IMR-90 (cell line): ENCODE data around the gene PIK3IP1. TPM values are rescaled to one million over a fixed set of nuclear protein-coding genes. Genes with fewer than 3 reads are reported as not detected.

ENCODE experiments used
- ATAC-seq: fragments of 200-7000 bp; cut with Tn5 transposase; 2 replicates; pipeline ENCODE4 v1.9.1; 2020; ENCODE audit warnings: low read depth, mild to moderate bottlenecking, moderate library complexity
- BruUV-seq: library from RNA; stranded (reverse); fragments of 400-500 nt; replicated peaks from 2 replicates; lab custom pipeline; 2021; lab: Mats Ljungman, UMichigan
- CTCF ChIA-PET: fragments of 300-600 bp; formaldehyde crosslinking; extraction: SDS; loops from one replicate; lab custom pipeline; 2021; ENCODE audit warnings: antibody characterized with exemption; lab: Yijun Ruan, JAX
- POLR2A ChIA-PET: fragments of 300-600 bp; sonication (Branson Sonifier 250); formaldehyde crosslinking; loops from one replicate; lab custom pipeline; 2022; ENCODE audit warnings: antibody characterized with exemption; ENCODE audit not compliant: unreplicated experiment; lab: Charles Lee
- DNase-seq: peaks from one replicate; pipeline ENCODE4 v3.0.0; 2013
- H2AFZ ChIP-seq: replicated peaks from 2 replicates; pipeline ENCODE3; 2013; ENCODE audit warnings: low read length, mild to moderate bottlenecking; ENCODE audit not compliant: poor library complexity
- H2AK5ac ChIP-seq: 2 replicates; pipeline ENCODE4 v1.6.1; 2013; ENCODE audit warnings: low read depth, low read length, inconsistent platforms
- H2AK9ac ChIP-seq: replicated peaks from 2 replicates; pipeline ENCODE3; 2013; ENCODE audit warnings: mild to moderate bottlenecking, low read depth, low read length, moderate library complexity; ENCODE audit not compliant: poor library complexity
- H2BK120ac ChIP-seq: 2 replicates; pipeline ENCODE4 v1.6.1; 2013; ENCODE audit warnings: low read depth, low read length, inconsistent platforms
- H2BK15ac ChIP-seq: 3 replicates; pipeline ENCODE4 v1.6.1; 2013; ENCODE audit warnings: low read depth, low read length, inconsistent platforms
- H2BK20ac ChIP-seq: 2 replicates; pipeline ENCODE4 v1.6.1; 2013; ENCODE audit warnings: low read depth, mild to moderate bottlenecking, inconsistent platforms, low read length, moderate library complexity
- H2BK5ac ChIP-seq: 2 replicates; pipeline ENCODE4 v1.6.1; 2013; ENCODE audit warnings: mild to moderate bottlenecking, low read depth, low read length, inconsistent platforms; ENCODE audit not compliant: poor library complexity, severe bottlenecking
- H3K14ac ChIP-seq: replicated peaks from 2 replicates; pipeline ENCODE4 v1.6.1; 2013; ENCODE audit warnings: low read depth, low read length, inconsistent platforms
- H3K18ac ChIP-seq: 2 replicates; pipeline ENCODE4 v1.6.1; 2013; ENCODE audit warnings: low read depth, low read length, control low read depth
- H3K23ac ChIP-seq: 2 replicates; pipeline ENCODE4 v1.6.1; 2013; ENCODE audit warnings: low read depth, low read length, inconsistent platforms
- H3K27ac ChIP-seq: 2 replicates; pipeline ENCODE4 v1.5.1; 2013; ENCODE audit warnings: mild to moderate bottlenecking, control low read depth, low read length; ENCODE audit not compliant: insufficient read depth
- H3K27me3 ChIP-seq: 2 replicates; pipeline ENCODE4 v1.6.1; 2013; ENCODE audit warnings: low read length; ENCODE audit not compliant: control insufficient read depth, insufficient read depth
- H3K36me3 ChIP-seq: 2 replicates; pipeline ENCODE4 v1.6.1; 2013; ENCODE audit warnings: low read length, mixed read lengths; ENCODE audit not compliant: control insufficient read depth, insufficient read depth
- H3K4ac ChIP-seq: 2 replicates; pipeline ENCODE4 v1.6.1; 2013; ENCODE audit warnings: low read depth, low read length, inconsistent platforms
- H3K4me1 ChIP-seq: 2 replicates; pipeline ENCODE4 v1.6.1; 2013; ENCODE audit warnings: low read length, mixed read lengths; ENCODE audit not compliant: control insufficient read depth, insufficient read depth
- H3K4me2 ChIP-seq: 2 replicates; pipeline ENCODE4 v1.6.1; 2013; ENCODE audit warnings: low read depth, mild to moderate bottlenecking, control low read depth, low read length, moderate library complexity
- H3K4me3 ChIP-seq: 2 replicates; pipeline ENCODE4 v1.5.1; 2013; ENCODE audit warnings: low read depth, mild to moderate bottlenecking, control low read depth, low read length, moderate library complexity; ENCODE audit not compliant: insufficient read depth
- H3K56ac ChIP-seq: 2 replicates; pipeline ENCODE4 v1.6.1; 2013; ENCODE audit warnings: low read length, inconsistent platforms; ENCODE audit not compliant: insufficient read depth; ENCODE audit errors: extremely low read depth
- H3K79me1 ChIP-seq, 2 experiments: 2 replicates each; pipeline ENCODE4 v1.6.1; 2013; ENCODE audit warnings: low read length in 2 of 2, inconsistent platforms in 1 of 2, low read depth in 1 of 2
- H3K9ac ChIP-seq: 2 replicates; pipeline ENCODE4 v1.6.1; 2013; ENCODE audit warnings: low read depth, low read length, control low read depth
- H3K9me1 ChIP-seq: 2 replicates; pipeline ENCODE4 v1.6.1; 2013; ENCODE audit warnings: low read length, inconsistent platforms; ENCODE audit not compliant: insufficient read depth
- H3K9me3 ChIP-seq: 2 replicates; pipeline ENCODE4 v1.6.1; 2013; ENCODE audit warnings: low read length; ENCODE audit not compliant: control insufficient read depth, insufficient read depth
- H4K20me1 ChIP-seq: 2 replicates; pipeline ENCODE4 v1.6.1; 2013; ENCODE audit warnings: low read length, inconsistent platforms; ENCODE audit not compliant: insufficient read depth
- H4K5ac ChIP-seq: 2 replicates; pipeline ENCODE4 v1.6.1; 2013; ENCODE audit warnings: mild to moderate bottlenecking, low read depth, low read length, control low read depth
- H4K8ac ChIP-seq, 2 experiments: 2 replicates each; pipeline ENCODE4 v1.6.1; 2013; ENCODE audit warnings: low read depth in 2 of 2, low read length in 2 of 2, control low read depth in 1 of 2, inconsistent platforms in 1 of 2
- H4K91ac ChIP-seq: 2 replicates; pipeline ENCODE4 v1.6.1; 2013; ENCODE audit warnings: low read depth, low read length, inconsistent platforms; ENCODE audit not compliant: insufficient read depth
- BHLHE40 ChIP-seq: fragments of 150-350 bp; IDR thresholded peaks from 2 replicates; pipeline ENCODE4 v1.6.1; 2016; ENCODE audit warnings: mild to moderate bottlenecking, low read depth, low read length
- CEBPB ChIP-seq: IDR thresholded peaks from 2 replicates; pipeline ENCODE4 v1.6.1; 2012; ENCODE audit warnings: low read depth, low read length, improper control_type of control experiment
- CHD1 ChIP-seq: IDR thresholded peaks from 2 replicates; pipeline ENCODE4 v1.6.1; 2012; ENCODE audit warnings: low read depth, low read length, improper control_type of control experiment
- FOS ChIP-seq: fragments of 150-350 bp; IDR thresholded peaks from 2 replicates; pipeline ENCODE4 v1.6.1; 2016; ENCODE audit warnings: low read depth, low read length
- MAFK ChIP-seq: IDR thresholded peaks from 2 replicates; pipeline ENCODE4 v1.6.1; 2012; ENCODE audit warnings: low read depth, low read length, improper control_type of control experiment
- MAZ ChIP-seq: IDR thresholded peaks from 2 replicates; pipeline ENCODE4 v1.6.1; 2012; ENCODE audit warnings: low read depth, mild to moderate bottlenecking, low read length, improper control_type of control experiment, moderate library complexity, borderline replicate concordance
- MXI1 ChIP-seq: IDR thresholded peaks from 2 replicates; pipeline ENCODE4 v1.6.1; 2012; ENCODE audit warnings: low read depth, mild to moderate bottlenecking, low read length, moderate library complexity, borderline replicate concordance
- NFE2L2 ChIP-seq: fragments of 150-350 bp; IDR thresholded peaks from 2 replicates; pipeline ENCODE4 v1.6.1; 2016; ENCODE audit warnings: low read depth, mild to moderate bottlenecking, low read length
- SMC3 ChIP-seq: fragments of 150-350 bp; IDR thresholded peaks from 2 replicates; pipeline ENCODE4 v1.6.1; 2016; ENCODE audit warnings: low read depth, mild to moderate bottlenecking, antibody characterized with exemption, low read length, moderate library complexity
- USF2 ChIP-seq: fragments of 150-350 bp; IDR thresholded peaks from 2 replicates; pipeline ENCODE4 v1.6.1; 2017; ENCODE audit warnings: mild to moderate bottlenecking, antibody characterized with exemption, low read length, low read depth
- WGBS, 2 experiments: methylation state at CpG; one replicate each; pipeline versions ENCODE4 v1.1.5 to v1.1.7; 2013; ENCODE audit warnings: missing lambda C conversion rate in 2 of 2; ENCODE audit not compliant: insufficient read length in 1 of 2; ENCODE audit errors: extremely low coverage in 2 of 2; 5-methylcytosine and 5-hydroxymethylcytosine counted together
- dilution Hi-C: fragments of 300-500 bp; cut with HindIII; formaldehyde crosslinking; loops from one replicate; pipeline ENCODE4 v1.14.3; 2018; ENCODE audit warnings: low sequenced_read_pairs; ENCODE audit not compliant: unreplicated experiment
- in situ Hi-C: fragments of 300-500 bp; cut with MboI; formaldehyde crosslinking; loops from 3 replicates; pipeline ENCODE4 v1.14.3; 2019; ENCODE audit warnings: low sequenced_read_pairs, inconsistent platforms, mixed read lengths
- intact Hi-C: fragments of 100-400 bp; cut with micrococcal nuclease; formaldehyde crosslinking; loops from 2 replicates; pipeline ENCODE4 v1.10.0; 2022
- polyA plus RNA-seq, 3 experiments: library from polyadenylated mRNA; depleted of rRNA; stranded (reverse); fragments of >200 nt; gene quantifications; 2 replicates each; pipeline ENCODE4 v1.2.3, GENCODE V29; 2012; ENCODE audit warnings: low replicate concordance in 1 of 3
- total RNA-seq: library from RNA; depleted of rRNA; stranded (reverse); fragments of >200 nt; gene quantifications from 2 replicates; pipeline ENCODE4 v1.2.3, GENCODE V29; 2012

The PIK3IP1 gene
- total and polyA plus RNA-seq, 2 of the 4 experiments (the other 2 are of a cell fraction) = 12.9 to 17.6 TPM

GRCh38 chr22:31243339-31244045, 48.8 kb downstream of the PIK3IP1 start:
- Histone ChIP-seq H3K56ac (peak overlapping the region; percentile 54), H2BK120ac (peak overlapping the region; percentile 73), H3K9ac (no peak overlapping the region; the same call in 1 of the 2 replicates), H3K9me3 (no peaks in the 10 kb centered on the region), H4K20me1 (no peaks in the 10 kb centered on the region; the same call in 1 of the 2 replicates), H3K9me1 (peaks cover 44% of the 10 kb centered on the region), H3K18ac (peak overlapping the region; percentile 4; the same call in 1 of the 2 replicates), H3K4ac (peak overlapping the region; percentile 76), H2AK9ac (no peak overlapping the region), H3K4me1 (peaks cover 28% of the 10 kb centered on the region), H4K5ac (no peak overlapping the region), H2BK5ac (peak overlapping the region; percentile 2), H2BK15ac (peak overlapping the region; percentile 47; the same call in 2 of the 3 replicates), H3K36me3 (no peaks in the 10 kb centered on the region), H2AFZ (peak overlapping the region; percentile 59), H4K8ac (peak overlapping the region; percentile 32 to 42; a peak in 2 of 4 replicates), H3K23ac (0 out of 2 replicates have a peak overlapping the region, but pooled peaks have one; percentile 11), H3K14ac (peak overlapping the region; percentile 73), H4K91ac (peak overlapping the region; percentile 67), H2BK20ac (peak overlapping the region; percentile 84), H3K79me1 (peaks cover 28 to 76% of the 10 kb centered on the region in 2 experiments), H3K27me3 (no peaks in the 10 kb centered on the region), H3K27ac (peak overlapping the region; percentile 18; the same call in 1 of the 2 replicates), H3K4me2 (peak overlapping the region; percentile 41), H2AK5ac (peak overlapping the region; percentile 82), H3K4me3 (no peak overlapping the region)
- POLR2A ChIA-PET = interaction anchor here (0.6 kb wide), 1 partner anchor 40 kb away, joined by 5 read pairs; no protein-coding TSS in a partner anchor
- no CpG with 5 or more reads among the region's 5 CpGs for WGBS, 2 experiments
- CTCF ChIA-PET = interaction anchor here (1.2 kb wide), 1 partner anchor 13 kb away, joined by 6 read pairs; no protein-coding TSS in a partner anchor
- DNase-seq = no peak
- in situ Hi-C loops = no loop called here
- dilution Hi-C loops = no loop called here
- TF ChIP-seq USF2 = no peak
- TF ChIP-seq CEBPB = no peak
- TF ChIP-seq SMC3 = no peak
- no peak for TF ChIP-seq NFE2L2
- no peak for TF ChIP-seq FOS
- no peak for TF ChIP-seq MAZ
- TF ChIP-seq MAFK = no peak
- no peak for TF ChIP-seq BHLHE40
- TF ChIP-seq CHD1 = no peak
- TF ChIP-seq MXI1 = no peak
- no peak for ATAC-seq
- BruUV-seq = no TSS peak
- intact Hi-C loops = no loop called here
